HG03521 (cell line): Measurements from ENCODE around the gene PARVB.

ENCODE experiments used
- ATAC-seq: cut with Tn5 transposase; IDR thresholded peaks from one replicate; pipeline ENCODE4 v1.9.1; 2021; ENCODE audit warnings: mild to moderate bottlenecking, moderate library complexity; ENCODE audit not compliant: unreplicated experiment

Gene PARVB

DNA sequence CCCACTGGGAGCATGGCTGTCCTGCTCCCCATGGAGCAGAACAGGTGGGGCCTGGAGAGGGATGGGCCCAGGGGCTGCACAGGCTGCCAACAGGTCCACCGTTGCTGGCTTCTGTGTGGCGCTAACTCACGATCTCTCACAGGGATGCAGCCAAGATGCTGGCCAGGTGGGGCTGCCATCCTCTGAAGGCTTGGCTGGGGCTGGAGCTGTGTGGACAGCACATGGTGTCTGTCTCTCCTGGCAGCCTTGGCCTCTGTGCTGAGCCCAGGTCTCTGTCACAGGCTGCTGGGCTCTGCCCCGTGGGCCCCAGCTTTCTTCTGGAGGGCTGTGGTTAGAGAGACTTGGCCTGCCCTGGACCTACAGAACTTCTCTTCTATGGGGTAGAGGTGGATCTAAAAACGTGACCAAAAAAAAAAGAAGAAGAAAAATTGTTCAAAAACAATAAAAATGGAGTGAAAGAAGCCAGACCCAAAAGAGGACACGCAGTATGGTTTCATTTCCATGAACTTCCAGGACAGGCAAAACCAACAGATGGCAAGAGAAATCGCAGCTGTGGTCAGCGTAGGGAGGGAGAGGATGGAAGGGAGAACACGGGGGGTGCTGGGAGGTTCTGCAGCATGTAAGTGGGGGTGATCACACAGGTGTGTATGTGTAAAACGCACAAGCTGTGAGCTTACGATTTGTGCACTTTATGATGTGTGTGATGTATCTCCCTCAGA lies 168.9 kb downstream of the PARVB start:
- ATAC-seq, result no peak

DNA sequence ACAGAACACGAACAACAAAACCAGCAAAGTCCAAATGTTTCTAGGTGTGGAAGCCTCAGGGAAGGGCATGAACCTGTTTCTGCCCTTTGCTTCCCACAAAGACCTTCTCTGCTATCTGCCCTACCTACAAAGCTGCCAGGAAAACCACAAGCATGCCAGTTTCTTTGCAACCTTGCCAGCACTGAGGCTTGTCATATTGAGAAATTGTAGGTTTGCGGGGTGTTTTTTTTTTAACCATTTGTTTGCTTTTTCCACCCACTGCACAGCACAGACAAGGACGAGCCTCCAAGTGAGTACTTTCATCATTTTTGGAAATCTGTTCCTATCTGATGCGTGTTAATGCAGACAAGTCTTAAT lies 169.4 kb downstream of the PARVB start:
- no peak for ATAC-seq

DNA sequence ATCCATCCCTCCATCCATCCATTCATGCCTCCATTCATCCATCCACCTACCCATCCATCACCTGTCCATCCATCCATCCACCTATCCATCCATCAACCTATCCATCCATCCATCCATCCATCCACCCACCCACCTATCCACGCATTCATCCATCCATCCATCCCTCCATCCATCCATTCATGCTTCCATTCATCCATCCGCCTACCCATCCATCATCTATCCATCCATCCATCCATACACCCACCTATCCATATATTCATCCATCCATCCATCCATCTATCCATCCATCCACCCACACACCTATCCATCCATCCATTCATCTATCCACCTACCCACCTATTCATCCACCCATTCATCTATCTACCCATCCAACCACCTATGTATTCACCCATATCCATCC lies 170.5 kb downstream of the PARVB start:
- no peak for ATAC-seq

DNA sequence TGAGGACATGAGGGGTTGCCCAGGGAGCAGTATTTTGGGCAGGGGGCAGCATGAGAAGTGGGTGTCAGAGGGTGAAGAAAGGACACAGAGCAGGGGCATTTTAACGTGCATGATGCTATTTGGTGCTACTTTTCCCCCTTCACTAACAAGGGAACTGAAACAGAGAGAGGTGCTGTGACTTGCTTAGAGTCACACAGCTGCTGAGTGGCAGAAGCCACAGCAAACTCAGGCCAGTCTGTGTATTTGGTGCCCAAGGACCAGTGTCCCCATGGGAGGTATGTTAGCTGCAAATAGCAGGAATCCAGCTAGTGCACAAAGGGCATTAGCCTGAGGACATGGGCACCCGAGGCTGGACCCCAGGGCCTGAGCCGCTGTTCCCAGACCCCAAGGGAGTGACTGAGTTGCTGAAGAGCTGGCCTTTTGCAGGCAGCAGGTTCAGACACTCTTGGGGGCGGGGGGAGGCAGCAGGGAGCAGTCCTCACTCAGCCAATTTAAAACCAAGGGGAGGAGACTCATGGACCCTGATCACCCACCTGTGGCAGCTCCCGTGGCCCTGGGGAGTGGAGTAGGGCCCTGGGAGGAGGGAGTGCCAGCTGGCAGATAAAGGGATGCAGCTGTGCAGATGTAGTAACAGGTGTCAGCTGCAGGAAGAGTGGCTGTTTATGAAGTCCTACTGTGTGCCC lies 171.2 kb downstream of the PARVB start:
- ATAC-seq, result no peak

DNA sequence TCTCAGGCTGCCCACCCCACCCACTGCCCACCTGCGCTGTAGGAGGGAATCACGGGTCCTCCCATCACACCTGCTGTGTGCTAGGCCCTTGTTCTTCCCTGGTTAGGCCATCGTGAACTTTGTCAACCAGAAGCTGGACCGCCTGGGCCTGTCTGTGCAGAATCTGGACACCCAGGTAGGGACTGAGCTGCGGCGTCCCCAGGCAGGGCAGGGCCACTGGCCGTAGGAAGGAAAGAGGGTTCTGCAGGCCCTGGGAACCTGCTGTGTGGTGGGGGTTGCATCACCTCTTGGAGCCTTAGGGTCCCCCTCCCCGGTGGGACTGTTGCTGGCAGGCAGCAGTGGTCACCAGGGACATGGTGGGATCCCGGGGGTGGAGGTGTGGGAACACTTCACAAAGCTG lies 172.1 kb downstream of the PARVB start:
- ATAC-seq, result no peak

DNA sequence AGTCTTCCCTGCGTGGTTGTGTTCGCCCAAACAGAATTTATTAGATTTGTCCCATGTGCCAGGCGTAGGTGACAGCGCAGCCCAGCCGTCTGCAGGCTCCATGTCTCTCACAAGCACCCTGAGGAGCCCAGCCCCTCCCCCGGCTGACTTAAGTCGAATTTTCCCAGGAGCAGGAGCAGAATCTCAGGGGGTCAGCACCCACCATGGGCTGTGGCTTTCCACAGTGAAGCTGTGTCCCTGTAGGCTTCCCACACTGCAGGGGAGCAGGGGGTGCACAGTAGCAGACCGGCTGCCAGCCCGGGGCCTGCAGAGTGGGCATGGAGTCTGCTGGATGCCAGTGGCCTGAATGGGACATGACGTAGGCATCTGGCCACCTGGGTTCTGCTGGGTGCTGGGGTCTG lies 172.6 kb downstream of the PARVB start:
- no peak for ATAC-seq

DNA sequence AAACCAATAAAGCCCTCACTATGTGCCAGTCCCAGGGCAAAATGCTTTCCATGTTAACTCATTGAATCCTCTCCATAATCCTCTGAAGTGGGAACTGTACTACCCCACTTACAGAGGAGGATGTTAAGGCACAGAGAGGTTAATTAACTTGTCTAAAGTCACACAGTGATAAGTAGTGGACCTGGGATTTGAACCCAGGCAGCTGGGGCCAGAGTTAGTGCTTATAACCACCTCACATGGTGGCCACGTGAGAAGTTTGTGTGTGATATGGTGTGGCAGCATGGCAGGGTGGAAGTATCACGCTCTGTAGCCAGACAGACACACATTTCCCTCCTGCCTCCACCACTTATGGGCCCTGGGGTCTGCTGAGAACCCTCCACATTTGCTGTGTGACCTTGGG lies 173.2 kb downstream of the PARVB start:
- no peak for ATAC-seq

DNA sequence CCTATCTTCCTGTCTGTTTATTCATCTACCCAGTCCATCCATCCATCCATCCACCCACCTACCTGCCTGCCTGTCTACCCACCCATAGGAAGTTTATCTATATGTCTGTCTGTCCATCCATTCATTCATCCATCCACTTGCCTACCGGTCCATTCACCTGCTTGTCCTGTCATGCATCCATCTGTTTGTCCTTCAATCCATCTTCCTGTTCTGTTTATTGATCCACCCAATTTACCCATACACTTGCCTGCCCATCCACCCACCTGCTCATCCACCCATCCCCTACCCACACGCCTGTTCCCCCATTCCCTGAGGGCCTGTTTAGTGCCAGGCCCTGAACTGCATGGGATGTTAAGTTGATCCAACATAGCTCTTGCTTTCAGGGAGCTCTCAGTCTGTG lies 175.1 kb downstream of the PARVB start:
- no peak for ATAC-seq

DNA sequence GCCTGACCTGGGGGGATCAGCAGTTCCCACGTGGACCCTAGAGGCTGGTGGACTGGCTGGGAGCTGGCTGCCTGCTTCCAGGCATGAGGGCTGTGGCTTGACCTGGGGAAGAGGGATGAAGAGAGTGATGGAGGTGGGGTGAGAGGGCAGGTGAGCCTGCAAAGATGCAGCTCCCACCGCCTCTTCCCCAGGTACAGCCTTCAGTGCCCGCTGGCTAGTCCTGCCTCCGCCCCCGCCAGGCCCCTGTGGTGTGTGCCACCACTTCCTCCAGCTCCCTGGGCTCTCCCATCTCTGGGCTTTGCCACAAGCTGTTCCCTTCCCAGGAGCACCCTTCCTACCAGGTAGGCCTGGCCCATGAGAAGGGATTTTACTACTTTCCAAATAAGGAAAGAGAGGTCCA lies 175.8 kb downstream of the PARVB start:
- no peak for ATAC-seq

DNA sequence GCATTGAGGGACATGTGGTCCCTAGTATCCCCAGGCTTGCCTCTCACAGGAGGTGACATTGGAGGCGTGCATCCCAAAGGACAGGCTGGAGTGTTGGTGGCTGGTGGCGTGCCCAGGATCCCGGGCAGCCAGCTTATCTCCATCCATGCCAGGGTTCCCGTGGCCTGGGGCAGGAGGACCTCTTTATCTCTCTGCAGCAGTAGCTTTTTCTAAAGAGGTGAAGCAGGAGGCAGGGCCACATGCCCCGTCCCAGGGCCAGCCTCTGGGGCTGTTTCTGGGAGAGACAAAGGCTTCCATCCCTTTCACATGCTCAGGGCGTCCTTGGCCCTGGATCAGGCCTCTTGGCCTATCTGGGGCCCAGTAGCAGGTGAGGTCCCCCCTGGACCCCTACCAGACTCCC lies 176.3 kb downstream of the PARVB start:
- no peak for ATAC-seq

DNA sequence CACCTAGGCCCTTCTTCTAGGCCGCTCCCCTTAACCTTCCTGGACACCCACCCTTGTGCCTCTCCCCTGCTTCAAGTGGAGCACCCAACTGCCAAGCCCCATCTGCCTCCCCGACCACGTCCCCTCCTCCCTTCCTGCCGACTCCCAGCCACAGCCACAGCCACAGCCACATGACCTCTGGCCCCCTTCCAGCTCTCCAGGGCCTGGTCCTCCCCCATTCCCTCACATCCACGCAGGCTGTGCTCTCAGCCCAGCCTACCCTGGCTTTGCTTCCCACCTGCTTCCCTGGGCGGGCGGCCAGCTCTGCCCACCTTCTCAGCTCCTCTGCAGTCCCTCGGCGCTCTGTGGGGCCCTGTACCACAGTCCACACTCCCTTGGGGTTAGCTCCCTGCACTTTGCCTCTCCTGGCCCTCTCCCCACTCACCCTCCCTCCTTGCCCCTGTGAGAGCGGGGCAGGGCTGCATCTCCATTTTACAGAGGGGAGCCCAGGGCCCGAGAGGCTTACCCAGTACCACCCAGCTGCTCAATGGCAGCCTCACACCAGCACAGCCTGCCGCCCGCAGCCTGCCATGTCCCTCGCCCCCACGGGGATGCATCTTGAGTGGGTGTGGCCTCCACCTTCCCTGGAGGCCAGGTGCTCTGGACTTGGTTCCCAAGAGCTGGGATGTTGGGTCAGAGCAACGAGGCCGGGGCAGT lies 176.9 kb downstream of the PARVB start:
- no peak for ATAC-seq

DNA sequence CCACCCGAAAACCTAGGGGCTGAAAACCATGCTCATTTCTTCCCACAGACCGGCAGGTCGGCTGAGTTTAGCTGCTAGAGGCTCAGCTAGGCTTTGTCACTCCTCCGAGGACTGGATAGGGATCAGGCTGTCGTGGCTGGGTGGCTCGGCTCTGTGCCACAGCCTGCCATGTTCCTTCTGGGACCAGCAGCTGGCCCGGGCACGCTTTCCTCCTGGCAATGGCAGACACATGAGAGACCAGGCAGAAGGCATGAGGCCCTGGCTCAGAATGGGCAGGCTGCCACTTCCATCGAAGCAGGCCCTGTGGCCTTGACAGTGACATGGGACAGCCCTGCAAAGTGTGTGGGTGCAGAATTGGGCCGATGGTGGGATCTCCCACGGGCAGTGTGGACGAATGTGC lies 177.6 kb downstream of the PARVB start:
- ATAC-seq, result no peak

DNA sequence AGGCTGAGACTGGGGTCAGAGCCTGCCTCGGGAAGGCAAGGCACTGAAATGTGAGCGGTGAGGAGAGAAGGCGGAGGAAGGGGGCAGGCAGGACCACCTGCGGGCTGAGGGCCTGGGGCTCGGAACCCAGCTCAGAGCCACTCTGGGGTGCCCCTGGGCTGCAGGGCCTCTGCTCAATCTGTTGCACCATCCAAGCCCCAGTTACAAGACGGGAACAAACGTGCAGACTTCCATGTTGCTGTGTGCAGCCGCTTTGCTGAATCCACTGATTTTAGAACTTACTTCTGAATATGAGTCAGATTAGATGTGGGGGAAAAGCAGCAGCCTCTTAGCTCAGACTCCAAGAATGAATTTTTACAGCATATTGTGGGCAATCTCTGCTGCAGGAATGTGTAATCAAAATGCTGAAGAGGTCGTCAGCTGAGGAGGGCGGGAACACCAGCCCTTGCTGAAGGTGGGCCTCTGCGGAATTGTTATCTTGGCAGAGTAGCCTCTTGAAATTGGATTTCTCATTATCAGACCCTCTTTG lies 178.2 kb downstream of the PARVB start:
- ATAC-seq, result no peak

DNA sequence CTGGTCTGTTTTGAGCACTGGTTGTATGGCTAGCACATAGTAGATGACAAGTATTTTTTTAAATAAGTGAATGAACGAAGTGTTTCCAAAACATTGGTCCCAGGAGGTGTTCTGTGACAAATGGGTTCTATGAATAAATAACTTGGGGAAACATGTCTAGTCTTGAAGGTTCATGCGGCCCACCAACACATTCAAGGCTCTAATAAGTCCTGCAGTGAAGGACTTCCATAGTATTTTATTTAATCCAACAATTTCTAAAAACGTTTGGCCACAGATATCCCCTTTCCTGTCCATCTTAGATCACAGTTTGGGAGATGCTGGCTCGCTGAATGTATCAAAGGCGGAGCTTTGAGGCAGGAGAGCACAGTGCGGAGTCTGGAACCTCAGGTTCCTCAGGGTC lies 179.1 kb downstream of the PARVB start:
- no peak for ATAC-seq

DNA sequence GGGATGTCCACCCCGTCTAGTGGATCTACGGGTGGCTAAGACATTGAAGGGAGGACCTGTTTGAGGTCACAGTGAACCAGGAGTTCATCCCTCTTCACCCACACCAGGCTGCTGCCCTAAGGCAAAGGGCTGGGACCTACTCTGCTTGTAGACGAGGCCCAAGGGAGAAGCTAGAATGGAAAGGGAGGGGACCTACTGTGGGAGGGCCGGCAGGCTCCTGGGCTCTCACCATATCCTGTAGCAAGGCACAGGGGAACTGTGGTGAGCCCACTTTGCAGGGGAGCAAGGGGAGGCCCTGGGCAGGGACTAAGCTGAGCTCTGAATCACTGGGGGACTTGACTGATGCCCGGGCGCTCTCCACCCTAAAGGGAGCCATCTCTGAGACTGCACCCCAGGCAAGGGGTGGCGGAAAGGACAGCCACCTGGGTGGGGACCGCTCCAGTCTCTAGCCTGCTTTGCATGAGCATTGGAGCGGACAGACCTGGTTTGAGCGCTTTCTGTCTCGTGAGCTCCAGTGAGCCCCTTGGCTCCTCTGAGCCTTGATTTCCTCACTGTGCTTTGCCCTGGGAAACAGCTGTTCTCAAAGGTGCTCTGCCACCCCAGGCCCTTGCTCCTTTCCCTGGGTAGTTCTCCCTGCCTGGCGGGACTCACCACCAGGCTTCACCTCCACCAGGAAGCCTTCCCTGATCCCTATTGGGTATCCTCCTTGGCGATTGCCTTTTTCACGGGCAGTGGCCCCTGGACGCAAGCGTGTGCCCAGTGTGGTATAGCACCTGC lies 180.8 kb downstream of the PARVB start:
- ATAC-seq, result no peak

DNA sequence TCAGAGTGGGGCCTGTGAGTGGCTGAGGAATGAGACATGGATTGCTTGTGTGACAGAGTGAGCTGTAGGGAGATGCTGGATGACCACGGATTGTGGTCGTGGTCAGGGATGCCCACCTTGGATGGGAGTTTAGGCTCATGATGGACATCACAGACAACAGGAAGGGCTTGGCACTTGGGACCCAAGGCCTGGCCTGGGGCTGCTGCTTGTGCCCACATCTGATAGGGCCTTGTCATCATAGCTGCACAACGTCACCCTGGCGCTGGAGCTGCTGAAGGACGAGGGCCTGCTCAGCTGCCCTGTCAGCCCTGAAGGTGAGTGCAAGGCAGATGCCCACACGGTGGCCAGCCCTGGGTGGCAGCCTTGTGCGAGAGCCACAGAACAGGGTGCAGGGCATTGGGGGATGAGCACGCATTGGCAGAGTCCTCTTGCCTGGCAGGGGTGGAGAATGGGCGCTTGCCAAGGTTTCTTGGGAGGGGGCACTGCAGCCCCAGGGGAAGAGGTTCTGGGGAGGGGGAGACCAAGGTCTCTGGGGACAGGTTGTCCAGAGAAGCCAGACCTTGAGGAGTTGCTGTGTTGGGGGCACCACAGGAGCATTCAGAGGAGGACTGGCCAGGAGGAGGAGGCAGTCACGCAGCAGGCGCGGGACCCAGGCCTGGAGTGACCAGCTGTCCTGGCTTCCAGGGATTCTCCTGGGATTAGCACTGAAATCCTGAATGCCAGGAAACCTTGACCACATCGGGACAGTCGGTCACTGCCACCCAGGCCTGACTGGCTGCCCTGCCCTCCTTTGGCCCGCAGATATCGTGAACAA lies 181.6 kb downstream of the PARVB start:
- no peak for ATAC-seq

DNA sequence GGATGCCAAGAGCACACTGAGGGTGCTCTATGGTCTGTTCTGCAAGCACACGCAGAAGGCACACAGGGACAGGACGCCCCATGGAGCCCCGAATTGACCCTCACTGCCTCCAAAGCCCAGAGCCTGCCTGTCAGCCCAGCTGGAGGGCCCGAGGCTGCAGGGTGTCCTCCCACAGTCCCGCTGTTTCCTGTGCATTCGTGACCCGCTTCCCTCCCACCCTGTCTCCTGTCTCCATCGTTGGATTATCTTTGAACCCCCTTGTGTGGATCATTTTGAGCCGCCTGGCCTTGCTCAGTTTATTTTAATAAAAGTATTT lies 182.2 kb downstream of the PARVB start:
- ATAC-seq, result no peak

DNA sequence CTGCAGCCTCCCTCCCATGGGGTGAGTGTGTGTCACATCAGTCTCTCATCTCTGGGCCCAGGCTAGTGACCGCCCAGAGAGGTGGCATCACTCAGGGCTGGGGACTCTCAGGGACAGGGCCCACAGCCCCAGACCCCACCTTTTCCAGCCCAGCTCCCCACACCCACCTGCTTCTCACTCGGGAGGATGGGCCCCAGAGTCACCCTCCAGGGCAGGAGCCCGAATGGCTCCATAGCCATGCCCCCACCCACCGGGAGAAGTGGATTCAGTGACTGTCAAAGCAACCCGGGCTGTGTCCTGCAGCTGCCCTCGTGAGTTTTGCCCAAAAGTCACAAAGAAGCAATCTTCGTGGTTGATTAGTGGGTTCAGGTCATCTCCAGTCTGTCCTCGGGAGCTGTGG lies 182.6 kb downstream of the PARVB start:
- no peak for ATAC-seq

DNA sequence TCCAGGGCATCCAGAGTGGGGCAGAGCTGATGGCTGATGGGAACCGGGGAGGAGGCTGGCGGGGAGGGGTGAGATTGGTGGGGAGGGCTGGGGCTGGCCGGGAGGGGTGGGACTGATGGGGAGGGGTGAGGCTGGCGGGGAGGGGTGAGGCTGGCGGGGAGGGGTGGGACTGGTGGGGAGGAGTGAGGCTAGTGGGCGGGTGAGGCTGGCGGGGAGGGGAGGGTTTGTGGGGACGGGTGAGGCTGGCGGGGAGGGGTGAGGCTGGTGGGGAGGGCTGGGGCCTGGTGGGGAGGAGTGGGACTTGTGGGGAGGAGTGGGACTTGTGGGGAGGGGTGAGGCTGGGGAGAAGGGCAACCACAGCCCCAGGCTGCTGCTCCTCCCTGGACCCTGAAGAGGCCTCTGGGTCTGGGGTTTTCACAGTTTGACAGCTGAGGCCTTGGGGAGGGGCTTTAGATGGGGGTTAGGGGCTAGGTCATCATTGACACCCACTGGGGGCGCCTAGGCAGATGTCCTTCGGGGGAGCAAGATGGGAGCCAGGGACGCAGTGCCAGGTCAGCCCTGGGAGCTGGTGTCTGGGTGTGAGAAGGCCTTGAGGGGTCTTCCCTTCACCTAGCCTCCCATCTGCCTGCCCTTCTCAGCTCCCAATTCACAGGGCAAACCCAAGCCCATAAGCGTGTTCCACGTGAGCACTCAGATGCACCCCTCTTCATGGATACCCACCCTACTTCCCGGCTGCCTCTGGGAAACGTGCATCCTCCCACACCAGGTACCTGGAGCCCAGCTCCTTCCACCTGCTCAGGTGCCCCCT lies 183.3 kb downstream of the PARVB start:
- ATAC-seq, result no peak

DNA sequence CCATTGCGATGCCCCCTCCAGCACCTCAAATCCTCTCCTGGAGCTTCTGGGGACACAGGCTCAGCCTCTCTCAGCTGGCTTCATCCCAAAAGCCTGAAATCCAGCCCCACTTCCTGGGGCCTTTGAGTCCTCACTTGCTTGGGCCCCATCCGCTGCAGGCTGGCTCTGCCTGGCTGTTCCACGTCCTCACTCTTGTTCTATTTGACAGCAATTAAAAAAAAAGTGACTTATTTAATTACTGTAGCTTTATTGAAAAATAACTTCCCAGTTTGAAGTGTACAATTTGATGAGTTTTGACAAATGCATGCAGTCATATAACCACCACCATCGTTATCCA lies 183.8 kb downstream of the PARVB start:
- no peak for ATAC-seq
